Osteoblast (primary cell): ENCODE results near the gene ANKRD6. TPM values are rescaled to one million over a fixed set of nuclear protein-coding genes. Genes with fewer than 3 reads are reported as not detected.

ENCODE experiments used
- DNase-seq: peaks from one replicate; pipeline ENCODE4 v3.0.0; 2011; ENCODE audit warnings: low spot score, mixed read lengths; ENCODE audit not compliant: insufficient read length; ENCODE audit errors: missing footprints
- H2AFZ ChIP-seq: 2 replicates; pipeline ENCODE4 v1.6.0; 2011; ENCODE audit warnings: mild to moderate bottlenecking, low read length
- H3K27ac ChIP-seq: 2 replicates; pipeline ENCODE4 v1.5.1; 2011; ENCODE audit warnings: mild to moderate bottlenecking, low read depth, low read length, moderate library complexity
- H3K27me3 ChIP-seq: 2 replicates; pipeline ENCODE4 v1.6.0; 2012; ENCODE audit warnings: mild to moderate bottlenecking, control low read depth, inconsistent platforms, low read length, moderate library complexity; ENCODE audit not compliant: insufficient read depth
- H3K36me3 ChIP-seq: 2 replicates; pipeline ENCODE4 v1.5.1; 2011; ENCODE audit warnings: mild to moderate bottlenecking, low read length, control low read depth, moderate library complexity; ENCODE audit not compliant: insufficient read depth
- H3K4me1 ChIP-seq: 2 replicates; pipeline ENCODE4 v1.5.1; 2011; ENCODE audit warnings: mild to moderate bottlenecking, low read length, control low read depth, moderate library complexity; ENCODE audit not compliant: insufficient read depth
- H3K4me2 ChIP-seq: 2 replicates; pipeline ENCODE4 v1.6.0; 2011; ENCODE audit warnings: mild to moderate bottlenecking, low read length; ENCODE audit not compliant: insufficient read depth
- H3K4me3 ChIP-seq: fragments of 200-600 bp; sonication (generic); 3 replicates; pipeline ENCODE4 v1.5.1; 2012; ENCODE audit warnings: mild to moderate bottlenecking, low read length, inconsistent platforms; ENCODE audit not compliant: insufficient read depth
- H3K79me2 ChIP-seq: 2 replicates; pipeline ENCODE4 v1.6.0; 2012; ENCODE audit warnings: mild to moderate bottlenecking, low read length, control low read depth, inconsistent platforms; ENCODE audit not compliant: insufficient read depth
- H3K9me3 ChIP-seq: 2 replicates; pipeline ENCODE4 v1.5.1; 2011; ENCODE audit warnings: low read depth, low read length, control low read depth
- H4K20me1 ChIP-seq: 2 replicates; pipeline ENCODE4 v1.6.0; 2012; ENCODE audit warnings: mild to moderate bottlenecking, low read length, control low read depth; ENCODE audit not compliant: insufficient read depth
- CTCF ChIP-seq: IDR thresholded peaks from 2 replicates; pipeline ENCODE4 v1.5.1; 2011; ENCODE audit warnings: mild to moderate bottlenecking, low read depth, low read length, moderate library complexity; ENCODE audit errors: extremely low read depth
- total RNA-seq: library from RNA; depleted of rRNA; stranded (reverse); fragments of >200 nt; gene quantifications from 2 replicates; pipeline ENCODE4 v1.2.3, GENCODE V29; 2012

The ANKRD6 gene
- total RNA-seq, 1 donor, result 11.2 TPM

DNA sequence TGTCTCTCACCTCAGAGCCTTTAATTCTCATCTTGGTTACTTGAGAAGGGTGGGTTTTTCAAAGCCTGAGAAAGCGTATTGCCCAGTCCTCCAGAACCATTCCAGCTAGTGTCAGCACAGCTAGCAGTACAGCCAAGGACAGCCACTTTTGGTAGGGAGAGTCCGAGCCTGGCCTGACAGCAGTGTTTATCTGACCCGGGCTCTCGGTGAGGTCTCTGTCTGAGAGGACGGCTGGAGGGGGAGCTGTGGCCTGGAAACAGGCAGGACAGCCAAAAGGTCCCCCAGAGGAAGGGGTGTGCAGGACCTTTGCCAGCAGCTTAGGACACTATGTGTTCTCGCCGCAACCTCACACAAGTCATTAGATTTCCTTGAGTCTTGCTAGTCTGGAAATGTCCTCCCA lies 166.8 kb downstream of the ANKRD6 start:
- no peaks in the 10 kb centered on the region for H4K20me1 ChIP-seq
- H3K79me2 ChIP-seq, result no peaks in the 10 kb centered on the region
- no peak for TF ChIP-seq CTCF
- no peak for DNase-seq
- no peak overlapping the region for H3K4me2 ChIP-seq
- H3K9me3 ChIP-seq, result no peaks in the 10 kb centered on the region
- no peak overlapping the region for H3K27ac ChIP-seq
- no peak overlapping the region for H2AFZ ChIP-seq
- H3K4me1 ChIP-seq, result no peaks in the 10 kb centered on the region
- H3K36me3 ChIP-seq, result no peaks in the 10 kb centered on the region
- H3K4me3 ChIP-seq, result no peak overlapping the region
- H3K27me3 ChIP-seq, result no peaks in the 10 kb centered on the region

GRCh38 chr6:89602166-89602565 lies 169.2 kb downstream of the ANKRD6 start:
- Histone ChIP-seq H2AFZ (no peak overlapping the region), H3K4me3 (no peak overlapping the region), H3K79me2 (no peaks in the 10 kb centered on the region), H4K20me1 (no peaks in the 10 kb centered on the region), H3K27ac (no peak overlapping the region), H3K4me2 (no peak overlapping the region), H3K9me3 (no peaks in the 10 kb centered on the region), H3K27me3 (no peaks in the 10 kb centered on the region), H3K36me3 (no peaks in the 10 kb centered on the region), H3K4me1 (no peaks in the 10 kb centered on the region)
- DNase-seq, result no peak
- TF ChIP-seq CTCF, result no peak

GRCh38 chr6:89604653-89605052 lies 171.7 kb downstream of the ANKRD6 start:
- H3K27me3 ChIP-seq, result no peaks in the 10 kb centered on the region
- H3K9me3 ChIP-seq, result no peaks in the 10 kb centered on the region
- DNase-seq, result no peak
- H3K36me3 ChIP-seq, result no peaks in the 10 kb centered on the region
- no peak overlapping the region for H3K4me3 ChIP-seq
- no peaks in the 10 kb centered on the region for H3K4me1 ChIP-seq
- H2AFZ ChIP-seq, result no peak overlapping the region
- H3K27ac ChIP-seq, result no peak overlapping the region
- no peak overlapping the region for H3K4me2 ChIP-seq
- no peaks in the 10 kb centered on the region for H4K20me1 ChIP-seq
- no peak for TF ChIP-seq CTCF
- H3K79me2 ChIP-seq, result no peaks in the 10 kb centered on the region

- H3K4me1 ChIP-seq, result no peaks in the 10 kb centered on the region
- H3K4me3 ChIP-seq, result no peak overlapping the region
- no peak overlapping the region for H3K27ac ChIP-seq
- H2AFZ ChIP-seq, result no peak overlapping the region
- no peak overlapping the region for H3K4me2 ChIP-seq
- H3K79me2 ChIP-seq, result no peaks in the 10 kb centered on the region
- no peaks in the 10 kb centered on the region for H3K27me3 ChIP-seq
- no peaks in the 10 kb centered on the region for H3K9me3 ChIP-seq
- H4K20me1 ChIP-seq, result no peaks in the 10 kb centered on the region
- no peak for TF ChIP-seq CTCF
- no peak for DNase-seq
- H3K36me3 ChIP-seq, result no peaks in the 10 kb centered on the region
Measured at GRCh38 chr6:89605861-89606260, 172.9 kb downstream of the ANKRD6 start.
